OCI-M2 (cell line): ENCODE data around the gene NME7.
A peak's percentile ranks its signal among the peaks of the same experiment; 100 is the strongest.
"Not testable (repeated sequence)": the region's sequence is repeated elsewhere in the genome, so short reads cannot be mapped to it uniquely, and the experiment has no call there.

Source experiments
- DNase-seq: peaks from one replicate; lab custom pipeline; 2025; ENCODE audit not compliant: unreplicated experiment; lab: John Stamatoyannopoulos, UW

NME7 gene

DNA sequence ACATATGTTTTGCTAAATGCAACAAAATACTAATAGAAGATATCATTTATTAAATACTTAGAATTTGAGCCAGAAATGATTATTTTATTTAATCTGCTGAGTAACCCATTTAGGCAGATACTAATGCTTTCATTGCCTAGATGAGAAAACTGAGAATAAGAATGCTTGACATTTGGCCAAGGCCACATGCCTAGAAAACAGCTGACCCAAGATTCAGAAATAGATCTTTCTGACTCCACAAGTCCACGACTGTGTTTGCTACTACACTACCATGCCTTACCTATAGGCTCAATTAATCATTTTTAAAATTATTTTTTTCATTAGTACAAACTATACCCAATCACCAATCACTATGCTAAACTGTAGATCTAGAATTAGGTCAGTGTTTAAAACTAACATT, 131.5 kb downstream of the NME7 start:
- no peak for DNase-seq

DNA sequence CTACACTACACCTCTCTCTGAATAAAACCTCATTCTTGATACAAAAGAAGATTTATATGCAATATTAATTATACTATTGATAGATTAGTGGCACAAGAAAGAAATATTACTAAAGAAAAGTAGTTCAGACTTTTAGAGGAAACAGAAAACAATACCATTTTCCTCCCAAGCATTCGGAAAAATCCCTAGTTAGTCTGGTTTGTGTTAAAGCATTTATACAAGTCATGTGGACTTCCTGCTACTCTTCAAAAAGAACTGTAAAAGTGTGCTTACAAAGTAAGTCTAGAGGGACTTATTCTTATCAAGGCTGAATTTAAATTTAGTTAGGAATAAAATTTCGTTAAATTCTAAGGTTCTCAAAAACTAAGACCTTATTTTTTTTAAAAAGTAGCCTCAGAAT, 132.0 kb downstream of the NME7 start:
- no peak for DNase-seq

DNA sequence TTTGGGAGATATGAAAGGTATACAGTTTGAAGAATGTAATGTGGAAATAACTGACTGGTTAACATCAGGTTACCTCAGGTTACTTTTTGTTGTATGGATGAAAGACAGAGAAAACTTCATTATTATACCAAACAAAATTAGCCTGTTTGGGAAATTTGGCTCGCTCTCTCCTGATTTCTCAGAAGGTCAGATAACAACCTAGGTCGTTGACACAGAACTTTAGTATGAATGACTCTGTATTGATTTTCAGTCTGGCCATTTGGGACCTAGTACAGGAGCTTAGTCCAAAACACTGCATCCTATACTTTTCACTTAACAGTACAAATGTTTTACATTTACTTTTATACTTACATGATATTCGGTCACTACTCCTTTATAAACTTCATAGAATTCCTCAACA, 132.8 kb downstream of the NME7 start:
- no peak for DNase-seq

DNA sequence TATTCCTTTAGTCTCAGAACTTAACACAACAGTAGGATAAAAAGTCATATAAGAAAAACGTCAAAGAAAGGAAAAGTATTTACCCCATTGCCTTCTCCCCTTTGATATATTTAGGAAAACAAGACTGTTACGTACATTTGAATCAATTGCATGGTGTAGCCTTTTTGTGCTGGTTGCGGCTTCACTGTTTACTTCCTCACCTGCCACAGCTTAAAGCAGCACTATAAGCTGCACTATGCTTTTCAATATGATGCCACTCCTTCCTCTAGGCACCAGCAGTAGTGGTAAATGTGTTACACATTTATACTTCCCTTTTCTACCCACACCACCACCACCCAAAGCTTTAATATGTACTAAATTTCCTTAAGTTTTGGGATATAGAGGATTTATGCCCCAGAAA, 150.0 kb downstream of the NME7 start:
- no peak for DNase-seq

DNA sequence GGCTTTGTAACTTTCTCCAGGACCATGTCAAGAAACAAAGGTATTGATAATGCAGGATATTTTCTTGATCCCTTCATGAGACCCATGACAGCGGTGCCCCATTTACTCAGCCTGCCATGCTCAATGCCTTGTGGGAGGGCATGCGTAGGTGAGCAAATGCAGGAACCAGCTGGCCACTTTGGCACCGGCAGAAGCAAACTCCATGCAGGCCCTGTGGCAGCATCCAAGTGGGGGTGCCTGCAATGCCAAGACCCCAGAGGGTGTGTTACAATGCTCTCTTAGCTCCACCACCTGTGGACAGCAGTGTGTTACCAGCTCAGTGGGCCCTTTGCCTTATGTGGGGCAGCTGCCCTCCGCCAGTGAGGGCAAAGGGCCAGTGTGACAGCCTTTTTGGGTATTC, 153.0 kb downstream of the NME7 start:
- no peak for DNase-seq

DNA sequence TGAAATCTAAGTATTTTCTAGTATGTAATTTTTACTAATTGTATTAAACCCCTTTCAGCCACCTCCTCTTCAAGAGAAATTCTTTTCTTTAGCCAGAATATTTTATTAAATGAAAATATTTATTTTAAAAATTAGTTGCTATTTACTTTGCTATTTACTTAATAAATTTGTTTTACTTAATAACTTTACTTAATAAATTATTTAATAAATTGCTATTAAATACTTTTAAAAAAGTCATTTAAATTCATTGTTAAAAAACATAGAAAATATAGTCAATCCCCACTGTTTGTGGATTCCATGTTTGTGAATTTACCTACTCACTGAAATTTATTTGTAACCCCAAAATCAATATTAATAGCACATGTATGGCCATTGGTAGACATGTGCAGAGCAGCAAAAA, 155.5 kb downstream of the NME7 start:
- no peak for DNase-seq

DNA sequence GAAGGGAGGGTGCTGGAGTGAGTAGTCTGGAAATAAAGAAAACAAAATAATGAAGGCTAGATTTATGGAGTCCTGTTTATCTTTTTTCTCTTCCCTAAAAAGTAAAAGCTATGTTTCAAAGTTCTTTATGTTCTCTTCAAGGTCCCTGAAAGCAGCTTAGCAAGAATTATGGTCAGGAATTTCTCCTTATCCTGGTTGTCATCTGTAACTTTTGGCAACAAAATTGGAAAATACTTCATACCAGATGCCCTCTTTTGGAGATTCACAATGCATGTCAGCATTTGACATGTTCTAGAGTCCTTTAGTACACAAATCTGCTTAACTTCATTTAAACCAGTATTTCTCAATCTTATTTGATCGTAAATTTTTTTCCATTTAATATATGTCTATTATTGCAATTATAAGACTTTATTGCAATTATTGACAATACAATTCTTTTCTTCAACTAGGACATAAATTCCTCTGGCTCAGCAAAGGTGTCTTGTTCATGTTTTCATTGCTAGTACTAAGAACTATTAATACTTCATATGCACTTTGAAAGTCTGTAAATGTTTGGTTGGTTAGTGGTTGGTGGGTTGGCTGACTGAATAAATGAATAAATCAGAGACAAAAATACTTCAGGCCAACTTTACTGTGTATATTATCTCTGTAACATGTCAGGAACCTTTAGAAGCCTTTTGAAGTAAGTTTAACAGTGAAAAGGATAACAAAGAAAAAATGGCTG, 159.6 kb downstream of the NME7 start:
- no peak for DNase-seq

DNA sequence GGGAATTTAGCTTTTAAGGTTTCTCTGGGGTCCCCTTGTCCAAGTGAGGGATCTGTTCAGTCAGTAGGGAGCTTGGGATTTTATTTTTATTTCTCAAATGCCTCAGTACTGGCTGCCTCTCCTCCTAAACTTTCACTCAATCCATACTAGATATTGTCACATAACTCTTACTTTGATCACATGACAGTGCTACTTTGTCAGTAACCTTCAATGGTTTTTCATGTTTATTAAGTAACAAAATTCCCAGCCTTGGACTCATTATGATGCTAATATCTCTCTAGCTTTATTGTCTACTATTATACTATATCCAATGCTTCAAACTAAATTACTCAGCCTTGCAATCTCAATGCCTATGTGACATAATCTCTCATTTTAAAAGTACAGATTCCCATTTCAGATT, 163.4 kb downstream of the NME7 start:
- DNase-seq, result no peak

DNA sequence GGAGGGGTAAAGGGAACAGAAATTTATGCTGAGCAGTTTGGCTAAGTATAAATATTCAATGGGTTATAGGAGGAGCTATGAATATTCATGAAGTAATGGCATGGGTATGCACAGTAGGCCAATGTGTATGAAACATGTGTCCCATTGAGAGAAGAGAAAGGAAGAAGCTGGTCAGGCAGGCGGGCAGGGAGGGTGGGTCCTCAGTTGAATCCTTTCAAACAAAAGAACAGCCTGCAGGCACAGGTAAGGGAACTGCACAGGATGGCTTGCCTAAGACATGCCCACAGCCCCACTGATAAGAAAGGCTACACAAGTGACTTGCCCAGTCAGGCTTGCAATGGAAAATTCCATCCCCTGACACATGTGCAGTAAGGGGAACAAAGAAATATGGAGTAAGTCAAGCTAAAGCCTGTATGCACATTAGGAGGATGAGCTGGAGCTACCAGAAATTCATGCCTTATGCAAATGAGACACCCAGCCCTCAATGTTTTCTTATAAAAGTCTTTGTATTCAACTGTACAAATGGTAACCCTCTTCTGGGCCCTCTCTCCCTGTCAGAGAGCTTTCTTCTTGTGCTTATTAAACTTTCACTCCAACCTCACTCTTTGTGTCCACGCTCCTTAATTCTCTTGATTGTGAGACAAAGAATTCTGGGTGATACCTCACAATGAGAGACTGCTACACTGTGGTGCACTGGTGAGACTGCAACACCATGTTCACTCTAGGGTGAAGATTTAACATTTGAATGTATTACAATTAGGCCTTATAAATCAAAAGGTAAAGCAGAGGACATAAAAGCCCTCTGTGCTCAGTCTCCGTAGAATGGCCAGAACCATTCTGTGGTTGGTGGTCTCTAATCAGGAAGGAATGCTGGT, 164.6 kb downstream of the NME7 start:
- DNase-seq, result no peak

DNA sequence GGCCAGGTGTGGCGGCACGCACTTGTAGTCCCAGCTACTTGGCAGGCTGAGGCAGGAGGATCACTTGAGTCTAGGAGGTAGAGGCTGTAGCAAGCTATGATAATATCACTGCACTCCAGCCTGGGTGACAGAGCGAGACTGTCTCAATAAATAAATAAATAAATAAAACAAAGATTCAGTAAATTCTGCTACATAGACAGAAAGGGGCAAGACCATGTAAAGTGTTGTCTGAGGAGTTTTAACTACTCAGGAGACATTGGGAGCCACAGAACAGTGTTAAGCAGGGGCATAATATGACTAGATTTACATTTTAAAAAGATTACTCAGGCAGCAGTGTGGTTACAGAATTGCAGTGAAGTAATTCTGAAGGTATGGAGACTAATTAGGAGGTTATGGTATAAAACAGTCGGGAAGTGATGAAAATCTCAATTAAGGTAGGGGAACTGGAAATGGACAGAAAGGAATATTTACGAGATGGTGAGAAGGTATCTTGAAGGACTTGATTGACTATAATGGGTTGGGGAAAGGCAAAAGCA, 166.4 kb downstream of the NME7 start:
- DNase-seq, result no peak

DNA sequence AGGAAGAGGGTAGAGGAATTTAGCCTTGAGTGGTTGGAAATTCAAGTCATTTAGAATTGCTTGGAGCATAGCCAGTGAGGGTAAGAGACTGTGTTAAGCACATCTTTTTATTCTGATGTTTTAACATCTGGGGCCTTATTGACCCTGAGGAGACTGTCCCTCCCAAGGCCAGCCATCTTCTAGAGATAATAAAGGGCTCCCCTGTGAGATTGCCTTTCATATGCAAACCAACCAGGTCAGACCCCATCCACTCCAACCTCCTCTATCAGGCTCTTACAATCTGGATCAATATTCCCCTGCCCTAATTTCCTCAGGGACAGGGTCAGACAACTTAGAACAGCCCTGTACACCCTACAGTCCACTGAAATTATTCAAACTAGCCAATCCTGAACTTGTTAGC, 167.3 kb downstream of the NME7 start:
- no peak for DNase-seq

DNA sequence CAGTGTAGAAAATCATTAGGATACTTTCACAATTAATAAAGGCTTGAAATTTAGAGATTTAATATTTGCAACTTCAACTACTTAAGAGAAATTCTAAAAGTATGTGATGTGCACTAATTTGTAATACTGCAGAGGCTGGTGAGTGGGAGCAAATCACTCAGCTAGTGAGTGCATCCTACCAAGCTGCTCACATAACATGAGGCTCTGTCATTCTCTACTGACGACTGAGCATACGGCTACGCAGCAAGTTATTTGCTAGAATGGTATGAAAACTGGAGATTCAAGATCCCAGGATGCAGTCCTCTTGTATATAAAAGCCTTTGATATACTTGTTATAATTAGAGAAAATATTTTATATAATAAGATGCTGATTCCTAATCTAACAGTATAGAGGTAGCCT, 171.0 kb downstream of the NME7 start:
- no peak for DNase-seq

DNA sequence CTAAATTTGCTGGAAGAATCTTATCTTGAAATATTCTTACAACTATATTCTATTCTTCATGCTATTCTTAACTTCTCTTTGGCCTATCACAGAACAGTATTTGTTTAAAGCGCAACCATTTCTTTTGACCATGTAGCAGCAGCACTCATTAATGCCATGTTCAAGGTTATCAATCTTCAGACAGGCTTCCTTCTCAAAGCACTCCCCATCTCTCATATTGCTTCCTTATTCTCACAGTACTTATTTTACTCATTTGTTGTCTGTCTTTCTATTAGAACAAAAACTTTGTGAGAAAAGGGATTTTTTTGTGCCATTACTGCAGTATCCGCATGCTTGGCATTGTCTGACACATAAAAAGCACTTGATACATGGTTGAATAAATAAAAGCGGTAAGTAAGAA, 171.4 kb downstream of the NME7 start:
- no peak for DNase-seq

DNA sequence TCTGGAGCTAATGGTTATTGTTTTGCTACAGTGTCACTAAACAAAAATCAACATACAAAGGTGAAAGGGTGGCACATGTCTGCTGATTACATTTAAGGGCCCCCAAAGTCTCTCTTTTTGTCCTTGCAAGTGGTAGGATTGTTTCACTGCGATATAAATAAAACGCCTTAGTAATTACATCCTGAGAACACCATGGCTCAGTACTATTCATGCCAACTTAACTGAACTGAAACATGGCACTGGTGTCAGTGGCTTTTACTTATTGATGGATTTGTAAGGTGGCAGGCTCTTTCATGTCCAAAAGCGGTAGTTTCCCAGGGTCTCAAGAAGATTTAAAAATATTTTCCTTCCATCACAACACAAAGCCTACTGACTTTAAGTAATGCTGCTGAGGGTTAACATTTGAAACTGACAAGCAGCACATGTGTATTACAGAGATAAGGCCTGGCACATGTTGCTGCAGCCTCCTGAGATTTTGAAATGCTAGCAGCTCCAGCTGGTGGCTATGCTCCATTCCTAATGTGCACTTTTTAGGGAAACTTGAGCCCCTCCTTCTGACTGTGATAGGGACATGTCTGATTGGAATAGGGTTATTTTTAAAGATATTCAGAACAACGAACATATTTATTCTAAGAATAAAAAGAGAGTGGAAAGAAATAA, 174.3 kb downstream of the NME7 start:
- DNase-seq, result peak; percentile 15

DNA sequence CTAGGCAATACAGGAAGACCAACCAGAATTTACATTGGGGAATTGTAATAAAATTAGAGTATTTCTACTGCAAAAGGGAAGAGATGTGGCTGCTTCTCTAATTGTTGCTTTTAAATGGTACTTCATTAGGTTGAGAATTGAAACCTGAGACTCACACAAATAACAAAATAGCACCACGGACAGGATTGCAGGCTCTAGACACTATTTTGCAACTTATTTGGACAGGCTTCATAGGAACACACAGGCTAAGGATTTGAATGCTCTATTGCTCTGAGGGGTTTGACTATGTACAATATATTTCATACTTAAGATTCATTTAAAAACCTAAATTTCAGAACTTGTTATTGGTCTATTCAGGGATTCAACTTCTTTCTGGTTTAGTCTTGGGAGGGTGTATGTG, 181.5 kb downstream of the NME7 start:
- no peak for DNase-seq

DNA sequence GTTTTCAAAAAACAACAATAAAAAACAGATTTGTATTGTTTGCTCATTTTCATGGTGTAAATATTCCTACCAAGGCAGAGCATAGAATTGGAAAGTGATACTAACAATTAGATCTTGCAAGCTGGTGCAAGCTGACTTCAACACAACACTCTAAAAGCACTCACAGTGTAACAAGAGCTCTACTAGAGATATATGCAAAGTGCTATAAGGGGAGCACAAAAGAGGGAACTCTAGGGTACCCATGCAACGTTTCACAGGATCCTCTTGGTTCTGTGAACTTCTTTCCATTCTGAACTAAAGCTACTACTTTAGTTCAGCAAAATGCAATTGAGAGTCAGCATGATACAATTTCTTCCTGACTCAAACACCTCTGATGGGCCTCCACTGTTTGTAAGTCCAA, 182.8 kb downstream of the NME7 start:
- DNase-seq, result no peak

DNA sequence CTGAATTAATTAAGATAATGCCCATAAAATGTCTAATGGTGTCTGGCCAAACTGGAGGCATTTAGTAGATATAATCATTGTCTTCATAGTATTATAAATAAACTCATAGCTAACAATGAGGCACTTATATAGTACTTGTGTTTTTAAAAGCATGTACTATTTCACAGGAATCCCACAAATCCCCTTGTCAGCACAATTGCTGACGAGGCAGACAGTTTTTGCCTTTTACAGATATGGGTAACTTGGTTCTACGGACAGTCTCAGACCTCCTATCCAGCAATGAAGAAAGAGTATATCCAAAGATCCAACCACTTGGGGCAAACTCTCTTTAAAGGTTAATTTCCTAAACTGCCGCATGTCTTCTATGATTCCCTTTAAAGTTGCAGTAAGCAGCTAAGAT, 187.4 kb downstream of the NME7 start:
- no peak for DNase-seq

DNA sequence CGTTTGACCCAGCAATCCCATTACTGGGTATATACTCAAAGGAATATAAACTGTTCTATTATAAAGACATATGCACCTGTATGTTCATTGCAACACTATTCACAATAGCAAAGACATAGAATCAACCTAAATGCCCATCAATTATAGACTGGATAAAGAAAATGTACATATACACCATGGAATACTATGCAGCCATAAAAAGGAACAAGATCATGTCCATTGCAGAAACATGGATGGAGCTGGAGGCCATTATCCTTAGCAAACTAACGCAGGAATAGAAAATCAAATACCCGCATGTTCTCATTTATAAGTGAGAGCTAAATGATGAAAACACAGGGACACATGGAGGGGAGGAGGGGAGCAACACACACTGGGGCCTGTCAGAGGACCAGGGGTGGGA, 188.2 kb downstream of the NME7 start:
- DNase-seq, result not testable (repeated sequence)

DNA sequence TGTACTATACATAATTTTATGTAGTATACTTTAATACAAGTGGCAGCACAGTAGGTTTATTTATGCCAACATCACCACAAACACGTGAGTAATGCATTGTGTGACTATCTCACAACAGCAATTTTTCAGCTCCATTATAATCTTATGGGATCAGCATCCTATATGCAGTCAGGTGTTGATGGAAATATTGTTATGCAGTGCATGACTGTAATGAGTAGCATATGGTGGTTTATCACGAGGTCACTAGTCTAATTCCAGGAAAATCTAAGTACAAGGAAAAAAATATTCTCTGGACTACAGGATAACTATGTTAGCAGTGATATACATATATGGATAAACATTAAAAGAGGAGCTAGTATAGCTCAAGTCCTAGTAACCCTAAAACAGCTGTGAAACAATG, 192.1 kb downstream of the NME7 start:
- no peak for DNase-seq

DNA sequence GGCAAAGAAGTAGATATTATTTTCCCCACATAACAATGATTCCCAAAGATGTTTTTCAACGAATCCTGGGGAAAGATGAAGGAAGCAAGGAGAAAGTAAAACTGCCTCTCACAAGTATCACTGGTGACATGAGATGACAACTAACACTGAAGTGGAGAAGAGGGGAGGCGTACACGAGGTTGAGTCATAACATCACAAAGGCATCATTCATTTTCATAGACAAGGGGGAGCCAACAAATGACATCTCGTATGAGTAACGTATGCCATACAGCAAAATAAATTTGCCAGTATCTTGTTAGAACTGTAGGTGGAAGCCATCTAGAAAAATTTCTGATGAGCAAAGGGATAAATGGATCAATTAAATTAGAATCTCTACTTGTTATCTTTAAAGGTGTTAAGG, 204.5 kb downstream of the NME7 start:
- no peak for DNase-seq

DNA sequence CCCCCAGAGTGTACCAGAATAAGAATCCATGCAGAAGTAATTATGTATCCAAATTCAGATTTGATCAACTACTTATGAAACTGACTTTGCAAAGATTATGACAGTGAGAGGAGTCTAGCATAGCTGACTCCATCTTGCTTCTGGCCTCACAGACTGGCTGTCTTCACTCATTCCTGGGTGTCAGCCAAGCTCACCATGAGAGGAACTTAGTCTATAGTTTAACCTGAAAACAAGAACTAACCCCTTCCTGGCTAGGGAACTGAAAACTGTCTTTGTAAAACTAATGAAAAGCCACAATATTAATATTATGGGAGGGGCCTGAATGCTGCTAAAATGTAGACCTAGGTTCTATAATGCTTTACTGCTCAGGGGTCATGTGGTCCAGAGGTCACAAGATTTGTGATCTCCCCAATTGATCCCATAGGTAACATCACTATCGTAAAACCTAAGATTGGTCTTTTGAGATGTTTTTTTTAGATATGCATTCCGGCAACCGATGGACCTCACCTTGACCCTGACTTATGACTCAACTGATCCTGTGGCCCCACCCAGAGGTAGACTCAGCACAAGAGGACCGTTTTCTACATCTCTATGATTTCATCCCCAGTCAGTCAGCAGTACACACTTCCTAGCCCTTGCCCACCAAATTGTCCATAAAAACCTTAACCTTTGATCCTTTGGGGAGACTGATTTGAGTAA, 206.0 kb downstream of the NME7 start:
- DNase-seq, result no peak
